ENCODE data around the gene SLC24A3.

Gene SLC24A3

DNA sequence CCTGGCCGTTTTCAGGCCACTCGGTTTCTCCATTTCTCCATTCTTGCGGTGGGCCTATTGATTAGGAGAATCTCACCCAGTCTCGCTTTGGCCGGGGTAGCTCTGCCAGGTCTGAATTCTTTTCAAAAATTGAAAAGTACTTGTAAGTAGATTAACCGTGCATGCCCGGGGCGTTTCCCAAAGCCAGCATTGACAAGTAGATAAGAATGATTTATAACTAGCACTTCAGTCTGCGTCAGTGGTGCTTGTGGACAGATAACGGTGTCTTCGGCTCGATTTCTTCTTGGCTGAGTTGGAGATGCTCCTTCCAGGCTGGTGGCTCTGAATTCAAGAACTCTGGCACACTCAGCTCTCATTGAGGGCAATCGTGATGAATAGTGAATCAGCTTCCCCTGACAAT, 29.0 kb downstream of the SLC24A3 start:
- no peak for DNase-seq (ENCODE audit: low spot score)

DNA sequence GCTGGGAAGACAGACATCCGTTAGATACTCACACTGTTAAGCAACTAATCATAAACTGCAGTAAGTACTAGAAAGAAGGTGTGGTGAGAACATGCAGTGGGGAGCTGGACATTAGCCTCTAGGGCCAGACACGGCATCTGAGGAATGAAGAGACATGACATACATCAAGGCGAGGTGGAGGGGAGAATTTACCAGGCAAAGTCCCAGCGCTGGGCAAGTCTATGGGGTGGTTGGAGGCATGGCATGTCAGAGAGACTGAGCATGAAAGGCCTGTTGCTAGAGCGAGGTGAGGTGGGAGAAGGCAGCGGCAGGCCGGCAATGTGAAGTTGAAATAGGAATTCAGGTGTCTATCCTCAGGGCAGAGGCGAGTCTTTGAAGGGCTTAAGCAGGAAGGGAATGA, 31.8 kb downstream of the SLC24A3 start:
- DNase-seq (ENCODE audit: low spot score), result no peak

DNA sequence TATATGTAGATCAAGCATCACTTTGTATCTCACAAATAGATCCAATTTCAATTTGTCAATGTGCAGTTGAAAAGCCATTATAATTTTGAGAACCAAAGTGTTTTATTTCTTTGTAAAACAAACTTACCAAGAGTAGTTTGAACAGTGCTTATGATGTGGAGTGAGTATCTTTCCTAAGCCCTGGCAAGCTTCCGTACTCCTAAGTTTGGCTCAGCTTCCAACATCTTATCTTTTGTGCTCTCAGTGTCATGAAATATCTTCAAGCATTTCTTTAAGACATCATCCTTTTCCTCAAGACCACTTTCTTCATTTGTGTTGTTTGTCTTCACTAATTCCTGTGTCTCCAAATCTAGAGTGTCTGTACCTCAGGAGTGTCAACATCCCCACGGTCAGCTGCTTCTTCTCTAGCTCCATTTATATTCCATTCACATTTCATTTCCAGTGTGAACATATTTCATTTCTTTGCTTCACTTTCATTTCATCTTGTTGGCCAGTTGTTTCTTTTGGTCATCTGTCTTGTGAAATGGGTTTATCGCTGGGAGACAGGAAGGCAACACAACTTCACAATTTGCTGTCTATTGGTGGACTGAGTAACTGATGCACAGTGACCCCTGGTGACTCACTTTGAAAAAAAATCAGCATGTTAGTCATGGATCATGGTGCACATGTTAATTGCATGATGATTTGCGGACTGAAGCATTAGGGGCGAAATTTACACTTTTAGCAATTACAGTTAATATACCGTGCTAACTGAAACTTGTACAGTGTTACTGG, 36.9 kb downstream of the SLC24A3 start:
- no peak for DNase-seq (ENCODE audit: low spot score)

DNA sequence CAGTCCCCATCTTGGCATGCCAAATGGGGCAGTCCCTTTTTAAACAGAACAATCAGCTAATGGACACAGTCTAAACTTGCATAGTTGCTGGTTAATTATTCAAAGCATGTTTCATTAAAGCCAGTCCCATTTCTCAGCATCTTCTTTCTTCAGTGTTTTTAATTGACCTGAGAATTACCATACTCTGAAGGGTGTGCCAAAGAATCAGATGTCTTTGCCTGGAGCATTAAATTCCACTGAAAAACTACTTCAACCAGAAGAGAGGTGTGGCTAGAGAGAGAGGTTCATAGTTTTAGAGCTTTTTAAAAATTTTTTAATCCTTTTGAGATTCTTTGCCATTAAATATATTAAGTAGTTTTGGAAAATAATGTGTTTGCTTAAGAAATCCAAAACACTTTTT, 37.9 kb downstream of the SLC24A3 start:
- DNase-seq (ENCODE audit: low spot score), result no peak

DNA sequence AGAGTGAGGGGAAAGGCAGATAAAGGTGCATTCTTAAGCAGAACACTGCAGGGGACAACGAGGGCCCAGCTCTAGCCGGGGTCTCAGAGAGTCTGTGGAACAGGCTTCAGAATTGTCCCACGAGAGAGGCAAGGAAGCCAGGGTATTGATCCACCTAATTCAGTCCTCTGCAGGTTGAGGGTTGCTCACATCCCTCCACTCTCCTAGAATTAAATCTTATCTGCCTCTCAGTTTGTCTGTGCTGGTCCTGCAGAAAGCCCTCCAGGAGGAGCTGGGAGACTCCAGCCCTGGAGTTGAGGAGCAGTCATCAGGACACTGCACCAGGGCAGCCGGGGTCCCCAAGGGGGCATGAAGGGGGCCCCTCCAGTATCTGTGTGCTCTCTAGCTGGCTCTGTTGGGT, 39.1 kb downstream of the SLC24A3 start:
- no peak for DNase-seq (ENCODE audit: low spot score)

DNA sequence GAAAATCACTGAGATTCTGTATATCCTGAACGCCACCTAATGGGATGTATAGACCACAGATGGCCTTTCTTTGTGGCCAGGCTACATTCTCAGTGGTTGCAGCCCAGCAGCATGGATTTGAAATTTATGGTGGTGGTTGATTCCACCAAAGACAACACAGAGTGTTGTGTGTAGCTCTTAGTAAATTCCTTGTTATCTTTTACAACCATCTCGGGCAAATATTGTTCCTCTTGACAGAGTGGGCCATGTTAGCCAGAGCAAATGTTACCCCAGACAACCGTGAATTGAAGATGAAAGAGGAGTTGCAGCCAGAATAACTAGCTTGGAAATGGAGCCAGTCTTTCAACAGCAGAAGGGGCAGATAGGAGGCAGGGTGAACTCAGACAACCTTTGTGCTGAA, 39.5 kb downstream of the SLC24A3 start:
- DNase-seq (ENCODE audit: low spot score), result no peak

DNA sequence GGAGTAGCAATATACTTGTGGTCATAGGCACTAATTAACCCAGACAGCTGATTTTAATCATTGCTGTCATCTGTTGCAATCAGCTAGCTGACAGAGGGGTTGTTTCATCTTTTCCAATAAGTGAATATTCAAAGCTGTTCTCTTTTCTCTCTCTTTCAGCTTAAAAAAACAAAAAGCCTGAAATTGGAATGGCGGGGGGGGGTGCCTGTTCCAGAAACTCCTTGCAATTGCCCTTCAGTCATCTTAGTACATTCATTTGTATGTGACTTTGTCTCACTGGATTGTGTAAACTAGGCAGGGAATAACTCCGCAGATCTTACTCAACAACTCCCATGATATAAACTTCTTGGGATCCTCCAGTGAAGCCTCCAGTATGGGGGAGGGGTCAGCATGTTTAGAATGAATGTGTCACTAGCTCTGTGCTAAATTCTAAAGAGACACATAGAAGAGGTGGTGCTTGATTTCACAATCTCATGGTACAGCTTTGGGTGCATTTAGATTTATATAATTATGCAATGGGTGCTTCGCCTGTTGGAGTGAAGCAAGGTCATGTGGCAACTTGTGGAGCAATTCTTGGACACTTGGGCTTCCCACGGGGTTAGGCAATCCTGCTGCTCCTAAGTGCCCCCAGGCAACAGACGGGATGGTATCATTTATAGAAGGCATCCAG, 40.1 kb downstream of the SLC24A3 start:
- no peak for DNase-seq (ENCODE audit: low spot score)

DNA sequence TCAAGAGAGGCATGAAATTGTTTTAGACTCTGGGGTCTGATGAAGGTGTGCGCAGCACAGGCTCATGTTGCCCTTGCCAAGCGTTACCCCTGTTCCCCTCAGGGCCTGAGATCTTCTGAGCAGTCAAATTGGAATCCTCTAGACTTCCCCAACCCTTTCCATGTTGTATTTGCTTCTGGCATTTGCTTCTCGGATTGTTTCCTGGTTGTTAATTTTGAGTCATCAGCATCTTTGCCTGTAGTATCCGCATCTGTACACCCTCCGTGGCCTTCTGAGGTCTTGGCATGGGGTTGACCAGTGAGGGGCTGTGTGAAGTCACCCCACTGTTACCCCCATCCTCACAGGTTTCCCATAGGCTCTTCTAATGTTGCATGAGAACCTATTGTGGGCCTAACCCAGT, 40.9 kb downstream of the SLC24A3 start:
- DNase-seq (ENCODE audit: low spot score), result no peak

DNA sequence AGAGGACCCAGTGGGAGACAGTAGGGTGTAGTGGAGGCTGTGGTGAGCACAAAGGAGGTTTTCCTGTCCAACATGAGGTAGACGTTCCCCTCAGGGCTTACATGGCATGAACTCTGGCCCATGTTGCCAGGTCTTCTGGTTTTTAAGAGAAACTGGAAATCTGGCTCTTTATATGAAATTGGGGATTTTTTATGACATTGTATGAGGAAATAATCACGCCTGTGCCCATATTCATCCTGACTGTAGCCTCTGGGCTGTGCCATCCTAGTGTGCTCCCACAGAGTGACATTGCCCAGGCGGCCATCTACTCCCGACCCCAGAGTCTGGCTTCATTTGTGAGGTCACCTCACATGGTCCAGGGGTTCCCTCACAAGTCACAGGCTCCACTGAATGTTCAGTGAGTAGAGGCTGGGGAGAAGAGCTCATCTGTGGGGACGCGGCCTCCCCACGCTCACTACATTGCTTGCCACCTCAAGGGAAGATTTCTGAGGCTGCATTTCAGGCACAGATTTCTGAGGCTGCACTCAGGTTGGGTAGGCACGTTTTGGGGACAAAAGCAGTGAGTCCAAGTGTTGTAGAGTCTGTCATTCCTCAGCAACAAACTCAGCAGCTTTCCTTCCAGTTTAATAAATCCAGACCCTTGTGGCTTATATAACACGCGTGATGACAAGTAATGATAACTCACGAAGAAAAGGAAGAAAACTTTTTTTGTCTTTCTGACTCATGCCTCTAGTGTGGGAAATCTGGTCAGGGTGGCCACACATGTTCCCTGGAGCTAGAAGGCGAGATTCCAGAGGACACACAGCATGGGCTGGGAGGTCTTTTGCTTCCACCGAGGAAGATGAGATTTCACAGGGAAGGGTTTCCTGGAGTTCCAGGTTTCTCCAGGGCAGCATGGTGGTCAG, 41.7 kb downstream of the SLC24A3 start:
- DNase-seq (ENCODE audit: low spot score), result no peak

DNA sequence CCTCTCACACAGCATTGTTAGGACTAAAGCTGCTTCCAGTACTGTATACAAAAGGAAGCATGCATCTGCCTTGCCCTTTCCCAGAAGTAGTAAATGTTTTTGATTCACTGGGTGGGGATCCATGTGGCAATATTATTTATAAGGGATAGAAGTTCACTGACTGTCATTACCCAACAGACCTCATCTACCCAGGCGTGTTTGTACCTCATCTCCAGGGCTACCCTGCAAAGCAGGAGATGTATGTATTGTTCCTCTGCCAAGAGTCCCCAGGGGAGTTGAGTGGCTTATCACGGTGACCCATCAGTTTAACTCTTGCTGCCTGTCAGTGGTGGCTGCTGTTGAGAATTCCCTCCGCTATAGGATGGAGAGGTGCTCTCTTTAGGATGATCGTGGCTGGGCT, 42.5 kb downstream of the SLC24A3 start:
- no peak for DNase-seq (ENCODE audit: low spot score)

DNA sequence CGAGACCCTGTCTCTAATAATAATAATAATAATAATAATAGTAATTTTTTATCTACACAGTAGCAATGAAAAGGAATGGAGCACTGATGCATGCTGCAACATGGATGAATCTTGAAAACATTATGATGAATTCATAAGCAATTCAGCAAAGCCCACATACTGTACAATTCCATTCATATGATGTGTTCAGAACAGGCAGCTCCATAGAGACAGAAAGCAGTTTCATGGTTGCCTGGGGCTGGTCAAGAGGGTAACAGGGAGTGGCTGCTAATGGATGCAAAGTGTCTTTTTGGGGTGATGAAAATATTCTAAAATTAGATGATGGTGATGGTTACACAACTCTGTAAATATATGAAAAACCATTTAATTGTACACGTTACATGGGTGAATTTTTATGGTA, 43.6 kb downstream of the SLC24A3 start:
- DNase-seq (ENCODE audit: low spot score), result no peak

DNA sequence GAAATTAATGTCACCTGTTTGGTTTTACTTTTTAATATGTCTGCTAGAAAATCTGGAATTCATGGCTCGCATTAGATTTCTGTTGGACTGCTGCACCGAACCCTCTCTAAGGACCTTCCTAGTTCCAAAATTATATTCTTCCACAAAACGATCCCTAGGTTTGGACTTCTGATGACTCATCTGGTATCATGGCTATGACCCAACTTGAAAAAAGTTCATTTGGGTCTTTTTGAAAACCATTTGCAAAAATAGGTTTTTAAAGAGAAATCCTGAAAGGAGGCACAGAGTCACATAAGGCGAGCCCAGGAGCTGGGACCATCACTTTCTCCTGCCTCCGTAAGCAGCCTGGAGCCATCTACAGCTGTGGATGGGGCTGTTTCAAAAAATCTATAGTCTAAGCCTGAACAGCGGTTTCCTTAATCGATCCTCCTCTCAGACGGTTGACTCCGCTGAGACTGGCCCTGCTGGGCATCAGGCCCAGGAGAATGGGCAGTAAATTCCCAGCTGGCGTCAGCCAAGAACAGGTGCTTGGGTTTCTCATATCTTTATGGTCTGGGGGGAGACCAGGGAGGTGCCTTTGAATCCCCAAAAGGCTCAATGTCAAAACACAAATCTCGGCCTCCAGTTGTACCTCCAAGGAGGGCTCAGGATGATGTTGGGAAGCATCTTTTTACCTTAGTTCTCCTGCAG, 44.6 kb downstream of the SLC24A3 start:
- DNase-seq (ENCODE audit: low spot score), result no peak

DNA sequence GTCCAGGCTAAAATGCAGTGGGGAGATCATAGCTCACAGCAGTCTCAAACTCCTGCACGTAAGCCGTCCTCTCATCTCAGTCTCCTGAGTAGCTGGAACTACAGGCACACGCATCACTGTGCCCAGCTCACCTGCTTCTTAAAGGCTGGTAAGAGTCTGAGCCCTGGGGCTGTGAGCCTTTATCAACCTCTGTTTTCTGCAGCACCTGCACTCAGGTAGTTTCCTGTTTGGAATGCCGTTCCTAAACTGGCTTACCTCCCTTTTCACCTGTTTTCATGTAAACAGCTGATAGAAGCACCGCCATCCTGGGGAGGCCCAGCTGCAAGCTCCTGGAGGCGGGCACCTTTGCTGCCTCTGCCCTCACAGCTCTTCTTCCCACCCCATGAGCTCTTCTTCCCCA, 45.4 kb downstream of the SLC24A3 start:
- DNase-seq (ENCODE audit: low spot score), result no peak

DNA sequence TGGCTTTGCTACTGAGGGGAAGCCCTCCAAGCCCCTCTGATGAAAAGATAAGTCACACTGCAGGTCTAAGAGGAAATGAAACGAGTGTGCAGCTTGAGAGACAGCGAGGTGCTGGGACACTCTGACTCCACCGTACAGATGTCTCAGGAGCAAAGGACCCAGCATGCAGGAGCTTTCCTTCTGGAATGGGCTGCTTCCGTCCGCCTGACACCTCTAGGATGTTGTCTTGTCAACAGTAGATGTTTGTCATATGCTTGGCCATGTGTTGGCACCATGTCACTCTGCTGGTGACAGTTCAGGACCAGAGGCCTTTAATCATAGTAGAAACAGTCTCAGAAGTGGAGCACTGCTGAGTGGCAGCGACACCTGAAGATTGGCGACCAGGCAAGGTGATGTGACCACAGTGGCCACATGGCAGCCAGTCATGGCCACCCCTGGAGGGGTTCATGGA, 46.7 kb downstream of the SLC24A3 start:
- DNase-seq (ENCODE audit: low spot score), result no peak

DNA sequence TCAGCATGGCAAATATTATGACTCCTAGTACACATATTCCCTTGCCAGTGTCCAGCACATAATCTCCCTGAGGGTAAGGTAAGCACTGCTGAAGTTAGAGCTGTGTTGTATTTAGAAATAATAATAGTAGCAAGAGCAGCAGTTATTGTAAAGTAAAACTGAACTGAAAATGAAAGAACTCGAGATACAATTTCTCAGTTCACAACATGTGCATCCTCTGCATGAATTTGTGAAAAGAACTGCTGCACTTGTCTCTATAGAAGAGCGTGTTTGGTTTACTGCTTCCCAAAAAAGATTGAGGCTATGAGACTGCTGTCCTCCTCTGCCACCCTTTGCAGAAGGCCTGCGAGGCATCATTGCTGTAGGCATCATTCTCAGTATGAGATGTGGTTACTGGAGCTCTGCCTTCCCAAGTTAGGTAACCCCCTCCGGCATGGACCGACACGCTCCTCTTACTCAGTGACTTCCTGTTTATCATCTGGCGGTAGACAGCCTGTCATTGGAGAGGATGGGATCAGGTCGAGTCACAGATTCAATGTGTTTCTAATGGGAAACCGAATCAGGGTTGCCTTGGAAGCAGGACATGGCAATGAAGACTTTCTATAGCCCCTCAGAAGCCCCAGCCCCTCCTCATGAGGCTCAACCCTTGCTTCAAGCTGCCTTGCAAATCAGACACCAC, 48.1 kb downstream of the SLC24A3 start:
- DNase-seq (ENCODE audit: low spot score), result no peak

DNA sequence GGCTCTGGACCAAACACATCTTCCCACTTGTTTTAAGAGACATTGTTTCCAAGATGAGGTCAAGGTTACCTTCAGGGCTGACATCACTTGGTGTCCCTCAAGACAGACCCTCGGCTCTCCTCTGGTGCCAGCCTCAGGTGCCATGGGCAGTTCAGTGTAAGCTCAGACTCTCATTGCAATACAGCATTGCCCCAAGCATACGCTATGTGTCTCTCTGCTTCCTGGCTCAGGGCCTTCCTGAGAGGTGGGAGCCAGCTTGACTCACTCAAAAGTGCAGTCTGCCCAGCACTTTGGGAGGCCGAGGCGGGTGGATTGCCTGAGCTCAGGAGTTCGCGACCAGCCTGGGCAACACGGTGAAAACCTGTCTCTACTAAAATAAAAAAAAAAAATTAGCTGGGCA, 51.7 kb downstream of the SLC24A3 start:
- no peak for DNase-seq (ENCODE audit: low spot score)

DNA sequence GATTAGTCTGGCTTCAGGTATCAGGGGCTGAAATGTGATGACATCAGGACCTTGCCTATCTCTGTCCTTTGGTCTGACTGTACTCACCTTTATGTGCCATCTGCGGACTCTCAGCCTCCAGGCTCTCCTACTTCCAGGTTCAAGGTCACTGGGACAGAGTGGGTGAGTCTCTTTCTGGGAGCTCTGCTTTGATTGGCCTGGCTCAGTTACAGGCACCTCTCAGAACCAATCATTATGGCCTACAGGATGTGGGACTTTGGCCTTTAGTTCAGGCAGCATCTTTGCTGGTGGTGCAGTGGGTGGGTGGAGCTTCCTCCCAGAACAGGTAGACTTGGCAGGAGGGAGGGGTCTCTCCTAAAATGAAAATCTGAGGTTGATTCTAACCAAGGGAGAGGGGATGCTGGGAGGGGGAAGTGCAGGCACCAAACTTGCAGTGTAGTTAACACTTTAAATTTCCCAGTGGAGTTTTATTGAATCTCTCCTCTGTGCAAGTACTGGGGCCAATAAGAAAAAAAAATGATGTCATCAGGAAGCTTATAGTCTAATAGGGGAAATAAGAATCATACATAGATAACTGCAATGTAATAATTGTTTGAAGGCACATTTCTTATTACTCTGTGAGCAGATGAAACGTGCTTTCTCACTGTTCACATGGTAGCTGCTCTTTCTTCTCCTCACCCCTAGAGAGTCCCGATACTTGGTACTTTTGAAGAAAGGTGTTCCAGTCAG, 53.4 kb downstream of the SLC24A3 start:
- no peak for DNase-seq (ENCODE audit: low spot score)

DNA sequence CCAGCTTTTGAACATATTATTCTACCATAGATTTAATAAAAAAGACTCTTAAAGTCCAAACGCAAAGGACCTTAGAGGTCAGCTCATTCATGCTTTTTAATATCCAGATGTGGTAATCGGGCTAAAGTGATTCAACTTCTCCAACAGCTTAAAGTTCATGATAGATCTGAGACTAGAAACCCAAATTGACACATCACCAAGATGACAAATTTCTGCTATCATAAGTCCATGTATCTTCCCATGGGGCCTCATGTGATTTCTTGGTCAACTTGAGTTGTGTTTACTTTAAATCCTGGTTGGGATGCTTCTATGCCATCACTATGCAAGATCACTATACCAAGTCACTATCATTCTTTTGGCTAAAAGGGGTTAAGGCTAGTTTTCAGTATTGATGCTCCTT, 56.0 kb downstream of the SLC24A3 start:
- DNase-seq (ENCODE audit: low spot score), result no peak

DNA sequence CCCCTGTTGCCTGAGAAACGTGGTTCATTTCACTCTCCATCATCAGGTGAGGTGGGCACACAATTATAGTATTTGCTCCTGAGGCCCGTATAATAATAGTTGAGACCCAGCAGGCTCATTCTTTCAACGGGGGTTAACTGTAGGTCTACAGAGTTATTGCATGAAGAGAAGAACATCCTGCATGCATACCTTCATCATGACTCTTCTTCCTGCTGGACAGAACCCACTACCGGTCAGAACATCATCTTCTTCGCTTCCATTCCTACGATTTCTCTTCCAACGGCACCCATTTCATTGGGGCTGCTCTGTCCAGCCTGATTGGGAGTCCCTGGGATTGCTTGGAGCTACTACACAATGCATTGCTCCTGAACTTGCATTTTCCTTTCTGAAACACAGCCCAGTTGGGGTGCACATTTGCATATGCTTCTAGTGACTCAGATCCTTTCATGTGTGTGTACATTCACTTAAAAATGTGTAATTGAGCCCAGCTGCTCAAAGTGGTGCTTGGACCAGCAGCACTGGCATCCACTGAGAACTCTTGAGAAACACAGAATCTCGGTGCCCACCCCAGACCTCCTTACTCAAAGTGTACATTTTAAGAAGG, 57.4 kb downstream of the SLC24A3 start:
- DNase-seq (ENCODE audit: low spot score), result no peak

DNA sequence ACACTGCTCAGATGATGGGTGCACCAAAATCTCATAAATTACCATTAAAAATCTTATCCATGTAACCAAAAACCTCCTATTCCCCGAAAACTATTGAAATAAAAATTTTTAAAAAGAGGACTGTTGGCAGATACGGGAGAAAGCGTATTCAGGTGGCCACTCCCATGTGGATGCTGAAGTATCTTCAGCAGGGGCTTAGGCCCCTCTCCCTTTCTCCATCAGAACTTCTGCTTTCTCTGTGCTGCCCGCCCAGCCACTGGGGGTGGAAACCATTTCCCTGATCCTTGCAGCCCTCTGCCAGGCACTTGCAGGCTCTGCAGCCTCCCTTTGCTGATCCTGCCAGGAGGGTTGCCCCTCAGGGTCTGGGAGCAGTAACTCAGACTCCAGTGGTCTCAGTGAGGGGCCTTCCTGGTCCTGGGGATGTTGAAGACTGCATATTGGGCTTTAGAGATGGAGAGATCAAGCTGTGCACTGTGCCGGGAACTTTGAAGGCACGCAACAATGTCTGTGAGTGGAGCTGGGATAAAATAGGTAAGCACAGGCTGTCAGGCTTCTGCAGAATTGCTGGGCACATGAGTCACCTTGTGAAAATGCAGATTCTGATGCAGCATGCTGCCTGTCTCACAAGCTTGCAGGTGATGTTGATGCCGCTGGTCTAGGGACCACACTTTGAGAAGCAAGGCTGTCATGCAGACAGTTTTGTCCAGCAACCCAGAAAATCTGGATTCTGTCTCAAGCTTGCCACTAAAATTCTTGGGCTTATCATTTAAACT, 59.6 kb downstream of the SLC24A3 start:
- no peak for DNase-seq (ENCODE audit: low spot score)

Measured in HuH-7.5 (cell line).